HG03064 (cell line): ENCODE results near the gene ISM1.

ENCODE experiments used
- ATAC-seq: cut with Tn5 transposase; IDR thresholded peaks from one replicate; pipeline ENCODE4 v1.9.1; 2021; ENCODE audit warnings: low read depth; ENCODE audit not compliant: unreplicated experiment

Gene ISM1

GRCh38 chr20:13251904-13252297, 30.8 kb downstream of the ISM1 start:
- ATAC-seq, result no peak

- no peak for ATAC-seq
Observed at GRCh38 chr20:13255356-13255755, 34.3 kb downstream of the ISM1 start.

- ATAC-seq, result no peak
Observed at GRCh38 chr20:13256606-13257005, 35.5 kb downstream of the ISM1 start.

DNA sequence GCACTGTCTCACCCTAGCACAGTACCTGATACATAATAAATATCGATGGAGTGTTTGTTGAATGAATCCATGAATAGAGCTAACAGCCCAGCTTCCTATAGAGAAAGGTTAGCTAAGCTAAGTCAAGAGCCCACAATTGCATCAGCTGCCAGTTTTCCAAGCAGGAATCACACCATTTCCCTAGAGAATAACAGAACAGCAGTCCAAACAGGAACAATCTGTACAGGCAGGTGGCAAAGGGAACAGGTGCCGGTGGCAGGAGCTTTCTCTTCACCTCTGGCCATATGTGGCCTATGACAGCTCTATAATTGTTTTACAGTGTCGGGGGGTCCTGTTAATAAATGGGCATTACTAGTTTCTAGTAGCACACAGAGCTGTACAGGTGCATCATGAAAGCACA, 38.8 kb downstream of the ISM1 start:
- ATAC-seq, result no peak

DNA sequence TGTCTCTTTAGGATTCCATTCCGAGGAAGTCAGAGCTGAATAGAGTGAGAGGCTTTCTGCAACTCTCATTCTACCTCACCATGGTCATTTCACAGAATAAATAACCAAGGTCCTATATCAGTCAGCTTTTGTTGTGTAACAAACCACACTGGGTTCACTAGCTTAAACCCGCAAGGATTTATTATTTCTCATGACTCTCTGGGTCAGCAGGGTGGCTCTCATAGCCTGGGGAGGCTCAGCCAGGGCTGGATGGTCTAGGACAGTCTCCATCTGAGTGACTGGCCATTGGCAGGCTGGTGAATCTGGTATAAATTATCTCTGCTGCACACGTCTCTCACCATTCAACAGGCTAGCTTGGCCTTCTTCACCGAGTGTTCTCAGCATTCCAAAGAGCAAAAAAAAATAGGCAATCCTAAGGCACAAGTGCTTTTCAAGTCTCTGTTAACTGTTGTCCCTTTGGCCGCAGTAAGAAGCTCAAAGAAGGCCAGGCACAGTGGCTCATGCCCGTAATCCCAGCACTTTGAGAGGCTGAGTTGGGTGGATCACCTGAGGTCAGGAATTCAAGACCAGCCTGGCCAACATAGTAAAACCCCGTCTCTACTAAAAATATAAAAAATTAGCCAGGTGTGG, 39.7 kb downstream of the ISM1 start:
- ATAC-seq, result no peak

DNA sequence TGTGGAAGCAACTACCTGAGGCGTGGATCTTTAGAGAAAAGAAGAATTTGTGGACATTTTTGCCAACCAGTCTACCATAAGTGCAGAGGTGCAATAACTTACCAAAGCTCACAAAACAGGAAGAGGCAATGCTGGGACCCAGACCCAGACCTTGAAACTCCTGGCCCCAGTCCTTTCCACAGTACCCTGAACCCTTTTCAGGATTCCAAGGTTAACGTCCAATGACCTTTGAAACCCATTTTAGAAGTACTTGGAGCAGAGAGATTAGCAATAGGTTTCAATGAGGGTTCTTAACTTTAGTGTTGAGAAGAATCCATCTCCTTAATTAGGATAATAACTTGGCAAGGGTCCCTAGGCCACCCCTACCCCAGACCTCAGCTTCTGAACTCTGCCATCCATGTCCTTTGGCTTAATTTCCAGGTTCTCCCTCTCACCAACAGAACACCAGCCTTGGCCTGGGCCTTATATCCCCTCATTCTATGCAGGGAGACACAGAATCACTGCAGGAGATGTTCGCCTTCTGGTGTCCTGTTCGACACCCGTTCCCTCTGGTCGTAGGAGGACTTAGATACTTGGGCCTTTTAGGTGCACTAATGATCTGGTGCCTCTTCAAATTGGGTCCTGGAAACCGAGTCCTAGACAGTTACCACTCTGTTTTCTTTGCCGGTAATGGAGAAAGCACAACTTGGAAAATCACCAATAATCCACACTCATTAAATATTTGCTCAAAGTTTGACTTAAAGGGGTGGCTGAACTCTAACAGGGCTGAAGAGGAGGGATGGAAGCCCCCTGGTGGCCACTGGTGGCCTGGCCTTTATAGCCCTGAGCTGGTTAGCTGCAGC, 40.6 kb downstream of the ISM1 start:
- no peak for ATAC-seq

- no peak for ATAC-seq
Observed at GRCh38 chr20:13262302-13262650, 41.2 kb downstream of the ISM1 start.

DNA sequence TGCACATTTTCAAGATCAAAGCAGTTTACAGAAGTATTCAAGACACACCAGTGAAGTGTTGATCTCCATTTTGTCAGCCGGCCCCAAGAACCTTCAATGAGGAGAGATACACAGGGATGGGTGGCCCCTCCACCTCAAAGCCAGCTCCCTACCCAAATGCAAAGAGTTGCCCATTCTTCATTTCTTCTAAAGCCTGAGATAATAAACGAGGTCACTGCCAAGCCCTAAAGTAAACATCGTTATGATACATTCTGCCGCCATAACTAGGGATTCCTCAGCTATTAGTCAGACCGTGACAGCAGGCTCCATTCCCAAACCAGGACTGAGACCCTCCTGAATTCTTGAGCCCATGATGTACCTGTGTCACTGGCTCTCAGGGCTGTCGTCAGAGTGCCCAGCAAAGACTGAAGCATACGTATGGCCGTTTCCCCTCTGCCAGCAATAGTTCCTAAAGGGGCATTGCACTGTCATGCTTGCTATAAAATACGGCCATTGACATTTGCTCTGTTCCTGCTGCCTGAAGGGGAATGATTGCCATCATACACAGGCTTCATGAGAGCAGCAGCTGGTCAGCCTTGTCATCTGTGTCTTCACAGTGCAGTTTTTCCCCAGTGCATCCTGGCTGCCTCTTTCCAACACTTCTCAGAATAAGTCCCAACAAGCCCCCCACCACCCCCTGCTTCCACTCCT, 41.7 kb downstream of the ISM1 start:
- ATAC-seq, result no peak

DNA sequence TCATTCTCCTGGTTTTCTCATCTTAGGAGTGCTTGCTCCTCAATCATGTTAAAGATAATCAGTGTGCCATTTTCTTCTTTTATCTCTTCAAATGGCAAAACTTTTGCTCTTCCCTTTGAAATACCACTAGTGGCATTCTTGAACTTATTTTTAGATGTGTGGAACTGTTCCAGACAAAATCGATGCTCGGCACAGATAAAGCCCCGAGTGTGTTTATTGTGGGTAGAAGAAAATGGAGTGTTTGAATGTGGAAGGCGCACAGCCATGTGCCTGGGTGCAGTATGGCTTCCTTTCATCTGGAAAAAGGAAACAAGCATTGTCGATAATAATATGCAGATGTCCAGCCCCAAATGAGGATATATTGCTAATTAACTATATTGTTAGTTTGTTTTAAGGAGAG, 42.4 kb downstream of the ISM1 start:
- ATAC-seq, result no peak

- no peak for ATAC-seq
Observed at GRCh38 chr20:13264907-13265306, 43.8 kb downstream of the ISM1 start.

GRCh38 chr20:13265941-13266340, 44.9 kb downstream of the ISM1 start:
- no peak for ATAC-seq

DNA sequence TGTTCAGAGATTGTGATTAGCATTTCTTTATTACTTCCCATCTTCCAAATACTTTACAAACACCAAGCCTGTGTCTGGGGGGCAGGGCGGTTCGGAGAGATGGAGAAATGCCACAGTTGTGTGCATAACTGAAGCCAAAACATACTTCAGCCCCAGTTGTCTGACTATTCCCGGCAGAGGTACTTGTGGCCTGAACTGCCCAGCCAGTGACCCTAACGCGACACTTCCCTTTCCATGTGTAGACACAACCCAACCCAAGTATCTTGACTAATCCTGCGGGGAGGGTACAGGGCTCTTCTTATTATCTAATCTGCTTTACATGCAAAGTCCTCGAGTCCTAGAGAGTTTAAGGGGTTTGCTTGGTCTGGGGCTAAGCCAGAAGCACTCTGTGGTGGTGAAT, 46.2 kb downstream of the ISM1 start:
- ATAC-seq, result no peak

GRCh38 chr20:13268953-13269352, 47.9 kb downstream of the ISM1 start:
- no peak for ATAC-seq

- ATAC-seq, result no peak
Observed at GRCh38 chr20:13270211-13270610, 49.1 kb downstream of the ISM1 start.

GRCh38 chr20:13271098-13271497, 50.0 kb downstream of the ISM1 start:
- ATAC-seq, result no peak

DNA sequence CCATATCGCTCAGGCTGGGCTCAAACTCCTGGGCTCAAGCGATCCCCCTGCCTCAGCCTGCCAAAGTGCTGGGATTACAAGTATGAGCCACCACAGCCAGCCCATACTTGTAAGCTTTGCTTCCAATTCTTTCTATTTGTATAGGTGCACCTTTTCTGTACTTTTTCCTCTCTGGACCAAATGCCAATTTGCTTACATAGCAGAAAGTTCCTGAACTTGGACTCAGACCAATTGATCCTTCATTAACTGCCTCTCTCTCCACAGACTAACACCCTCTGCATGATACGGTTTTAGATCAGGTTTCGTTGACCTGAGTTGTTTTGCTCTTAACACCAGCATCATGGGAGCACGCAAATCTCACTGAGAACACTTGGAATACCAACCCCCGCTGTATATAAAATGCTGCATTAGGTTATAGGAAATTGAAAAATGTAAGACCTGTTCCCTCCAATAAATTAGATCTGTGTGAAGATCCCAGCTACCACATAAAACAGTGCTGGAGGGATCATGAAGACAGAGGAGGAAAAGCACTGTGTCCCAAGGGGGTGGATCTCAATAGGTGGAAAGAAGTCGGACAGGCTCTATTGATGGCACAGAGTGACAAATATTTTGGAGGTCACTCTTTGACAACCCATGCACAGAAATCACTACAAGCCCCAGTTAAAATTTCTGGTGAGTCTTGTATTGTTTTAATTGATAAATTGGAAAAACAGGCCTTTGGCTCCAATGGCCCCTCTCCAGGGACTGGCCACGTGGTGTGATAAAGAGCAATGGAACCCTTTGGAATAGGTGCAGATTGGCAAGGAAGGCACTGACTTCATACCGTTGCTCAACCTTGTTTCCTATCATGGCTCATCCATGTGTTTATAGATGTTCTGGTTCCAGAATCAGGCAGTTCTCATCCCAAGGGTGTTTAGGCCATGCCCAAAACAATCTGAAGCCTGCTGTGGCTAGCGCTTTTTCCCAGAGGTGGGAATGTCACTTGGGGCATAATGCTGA, 51.2 kb downstream of the ISM1 start:
- no peak for ATAC-seq

DNA sequence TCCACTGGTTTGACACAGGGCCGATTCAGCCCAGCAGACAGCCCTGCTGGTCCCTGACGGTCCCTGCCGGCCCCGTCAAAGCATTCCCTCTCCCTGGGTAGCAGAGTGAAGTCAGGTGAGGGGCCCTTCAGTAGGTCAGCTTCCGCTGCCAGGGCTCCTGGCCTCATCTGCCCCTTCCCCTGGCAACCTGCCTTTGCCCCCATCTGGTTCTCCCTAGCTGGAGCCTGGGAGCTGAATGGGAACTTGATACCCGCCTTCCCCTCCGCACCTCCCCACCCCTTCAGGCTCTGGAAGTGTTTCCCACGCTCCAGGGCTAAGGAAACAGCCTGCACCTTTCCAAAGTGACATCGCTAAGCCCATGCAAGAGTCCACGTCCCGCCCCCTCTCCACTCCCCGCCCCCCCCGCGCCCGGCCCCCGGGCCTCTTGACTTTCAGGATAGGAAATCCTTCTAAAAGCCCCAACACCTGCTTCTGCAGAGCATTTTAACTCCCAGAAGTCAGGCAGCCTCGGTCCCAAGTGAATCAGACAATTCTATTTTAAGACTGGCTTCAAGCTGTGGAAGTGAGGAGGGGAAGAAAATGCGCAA, 53.3 kb downstream of the ISM1 start:
- ATAC-seq, result no peak

DNA sequence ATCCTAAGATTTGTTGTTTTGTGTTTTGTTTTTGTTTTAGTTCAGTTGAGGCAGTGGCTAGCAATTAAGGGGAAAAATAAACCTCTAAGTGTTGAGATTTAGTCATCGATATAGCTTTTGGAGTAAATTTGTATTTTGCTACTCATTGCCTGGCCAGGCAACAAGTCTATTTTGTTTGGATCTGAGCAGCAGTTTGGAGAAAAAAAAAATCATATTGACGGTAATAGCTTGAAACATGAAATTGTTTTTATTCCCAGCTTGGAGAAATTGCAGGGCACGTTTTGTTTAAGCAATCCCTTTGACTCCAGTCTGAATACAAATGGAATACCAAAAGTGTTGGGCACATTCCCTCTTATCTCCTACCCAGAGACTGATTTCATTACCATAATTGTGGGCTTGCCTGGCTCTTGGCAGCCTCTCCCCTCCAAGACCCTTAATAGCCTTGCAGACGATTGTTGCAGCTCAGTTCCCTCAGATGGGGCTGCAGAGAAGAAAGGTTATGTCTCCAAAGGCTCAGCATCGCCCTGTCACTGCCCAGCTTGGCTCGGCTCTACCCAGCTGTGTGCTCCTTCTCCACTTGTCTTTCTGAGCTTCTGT, 56.0 kb downstream of the ISM1 start:
- no peak for ATAC-seq

GRCh38 chr20:13277663-13278295, 56.7 kb downstream of the ISM1 start:
- no peak for ATAC-seq
